Measurements from ENCODE around the gene LRP5. TPM values are rescaled to one million over a fixed set of nuclear protein-coding genes. Genes with fewer than 3 reads are reported as not detected.

LRP5 gene
- total RNA-seq, 2 experiments from 2014 or later, result 22.3 to 23.3 TPM

GRCh38 chr11:68414496-68415221 lies 102.3 kb downstream of the LRP5 start:
- Mint-ChIP-seq H3K4me3 (no peak overlapping the region), H3K9me3 (no peaks in the 10 kb centered on the region), H3K27ac (no peak overlapping the region), H3K36me3 (peaks cover 15% of the 10 kb centered on the region), H3K27me3 (no peaks in the 10 kb centered on the region), H3K4me1 (no peaks in the 10 kb centered on the region)
- POLR2A ChIA-PET, result no interaction called here
- DNase-seq (no peak), ATAC-seq (ENCODE audit: low read depth) (no peak)

- Mint-ChIP-seq H3K4me1 (peaks cover 2% of the 10 kb centered on the region), H3K27ac (no peak overlapping the region), H3K36me3 (peaks cover 25% of the 10 kb centered on the region), H3K4me3 (no peak overlapping the region), H3K27me3 (no peaks in the 10 kb centered on the region), H3K9me3 (peaks cover 2% of the 10 kb centered on the region)
- POLR2A ChIA-PET, result interaction anchor here (0.6 kb wide), 1 partner anchor 116 kb away, joined by 3 read pairs; no protein-coding TSS in a partner anchor
- ATAC-seq (ENCODE audit: low read depth) (no peak), DNase-seq (no peak)
Measured at GRCh38 chr11:68416070-68416578, 103.7 kb downstream of the LRP5 start.

GRCh38 chr11:68418648-68419047 lies 106.3 kb downstream of the LRP5 start:
- Mint-ChIP-seq H3K27ac (no peak overlapping the region), H3K4me1 (peaks cover 2% of the 10 kb centered on the region)
- POLR2A ChIA-PET, result no interaction called here

GRCh38 chr11:68420171-68420570 lies 107.8 kb downstream of the LRP5 start:
- ATAC-seq (ENCODE audit: low read depth) (no peak), DNase-seq (no peak)
- H3K36me3 Mint-ChIP-seq, result peaks cover 25% of the 10 kb centered on the region
- no peak overlapping the region for H3K4me3 Mint-ChIP-seq
- H3K9me3 Mint-ChIP-seq, result peaks cover 2% of the 10 kb centered on the region
- no peaks in the 10 kb centered on the region for H3K27me3 Mint-ChIP-seq
- no peak overlapping the region for H3K27ac Mint-ChIP-seq
- peaks cover 2% of the 10 kb centered on the region for H3K4me1 Mint-ChIP-seq
- POLR2A ChIA-PET, result no interaction called here

More at GRCh38 chr11:68418648-68419047, 106.3 kb downstream of the LRP5 start:
- Mint-ChIP-seq H3K27me3 (no peaks in the 10 kb centered on the region), H3K4me3 (no peak overlapping the region), H3K9me3 (peaks cover 2% of the 10 kb centered on the region), H3K36me3 (peaks cover 25% of the 10 kb centered on the region)
- no peak for DNase-seq
- ATAC-seq (ENCODE audit: low read depth), result no peak

DNA sequence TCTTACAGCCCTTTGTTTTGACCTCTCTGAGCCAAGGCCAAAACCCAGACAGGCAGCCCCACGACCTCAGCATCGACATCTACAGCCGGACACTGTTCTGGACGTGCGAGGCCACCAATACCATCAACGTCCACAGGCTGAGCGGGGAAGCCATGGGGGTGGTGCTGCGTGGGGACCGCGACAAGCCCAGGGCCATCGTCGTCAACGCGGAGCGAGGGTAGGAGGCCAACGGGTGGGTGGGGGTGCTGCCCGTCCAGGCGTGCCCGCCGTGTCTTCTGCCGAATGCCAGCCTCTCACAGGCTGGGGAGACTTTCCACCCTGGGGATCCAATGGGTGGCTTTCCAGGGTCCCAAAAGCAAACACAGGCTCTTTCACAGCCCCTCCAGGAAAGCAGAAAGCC lies 111.1 kb downstream of the LRP5 start:
- no peak for DNase-seq
- Mint-ChIP-seq H3K36me3 (peaks cover 27% of the 10 kb centered on the region), H3K27ac (no peak overlapping the region), H3K4me1 (peaks cover 2% of the 10 kb centered on the region), H3K9me3 (peaks cover 3% of the 10 kb centered on the region), H3K4me3 (no peak overlapping the region), H3K27me3 (no peaks in the 10 kb centered on the region)
- no peak for ATAC-seq (ENCODE audit: low read depth)
- POLR2A ChIA-PET, result no interaction called here

GRCh38 chr11:68424101-68424632 lies 111.8 kb downstream of the LRP5 start:
- Mint-ChIP-seq H3K27me3 (no peaks in the 10 kb centered on the region), H3K4me3 (no peak overlapping the region), H3K4me1 (peaks cover 2% of the 10 kb centered on the region), H3K36me3 (peaks cover 27% of the 10 kb centered on the region), H3K27ac (no peak overlapping the region), H3K9me3 (peaks cover 5% of the 10 kb centered on the region)
- ATAC-seq (ENCODE audit: low read depth), result no peak
- DNase-seq, result no peak
- POLR2A ChIA-PET, result no interaction called here

GRCh38 chr11:68424981-68425865 lies 112.8 kb downstream of the LRP5 start:
- DNase-seq (no peak), ATAC-seq (ENCODE audit: low read depth) (no peak)
- H3K4me1 Mint-ChIP-seq, result peaks cover 2% of the 10 kb centered on the region
- POLR2A ChIA-PET, result interaction anchor here (0.6 kb wide), 1 partner anchor 223 kb away, joined by 5 read pairs; no protein-coding TSS in a partner anchor
- no peak overlapping the region for H3K4me3 Mint-ChIP-seq
- no peak overlapping the region for H3K27ac Mint-ChIP-seq
- H3K9me3 Mint-ChIP-seq, result peaks cover 10% of the 10 kb centered on the region
- H3K36me3 Mint-ChIP-seq, result peaks cover 31% of the 10 kb centered on the region
- H3K27me3 Mint-ChIP-seq, result no peaks in the 10 kb centered on the region

- POLR2A ChIA-PET, result interaction anchor here (0.6 kb wide), 1 partner anchor 224 kb away, joined by 5 read pairs; no protein-coding TSS in a partner anchor
- H3K9me3 Mint-ChIP-seq, result peaks cover 10% of the 10 kb centered on the region
Measured at GRCh38 chr11:68425866-68426380, 113.5 kb downstream of the LRP5 start.

DNA sequence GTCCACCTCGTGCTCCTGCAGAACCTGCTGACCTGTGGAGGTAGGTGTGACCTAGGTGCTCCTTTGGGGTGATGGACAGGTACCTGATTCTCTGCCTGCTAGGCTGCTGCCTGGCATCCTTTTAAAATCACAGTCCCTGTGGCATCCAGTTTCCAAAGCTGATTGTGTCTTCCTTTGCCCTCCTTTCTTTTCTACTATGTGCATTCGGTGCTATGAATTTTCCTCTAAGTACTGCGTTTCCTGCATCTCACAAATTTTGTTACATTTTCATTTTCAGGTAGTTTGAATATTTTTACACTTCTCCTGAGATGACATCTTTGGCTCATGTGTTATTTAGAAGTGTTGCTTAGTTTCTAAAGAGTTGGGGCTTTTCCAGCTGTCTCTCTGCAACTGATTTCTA lies 117.3 kb downstream of the LRP5 start:
- Mint-ChIP-seq H3K4me1 (no peaks in the 10 kb centered on the region), H3K27ac (no peak overlapping the region), H3K4me3 (no peak overlapping the region), H3K9me3 (peaks cover 10% of the 10 kb centered on the region), H3K27me3 (no peaks in the 10 kb centered on the region), H3K36me3 (peaks cover 35% of the 10 kb centered on the region)
- POLR2A ChIA-PET, result no interaction called here
- no peak for DNase-seq
- ATAC-seq (ENCODE audit: low read depth), result no peak

More at GRCh38 chr11:68425866-68426380, 113.5 kb downstream of the LRP5 start:
- Mint-ChIP-seq H3K27me3 (no peaks in the 10 kb centered on the region), H3K36me3 (peaks cover 33% of the 10 kb centered on the region), H3K4me3 (no peak overlapping the region), H3K4me1 (no peaks in the 10 kb centered on the region), H3K27ac (no peak overlapping the region)
- ATAC-seq (ENCODE audit: low read depth) (no peak), DNase-seq (no peak)

GRCh38 chr11:68430384-68430783 lies 118.0 kb downstream of the LRP5 start:
- no peaks in the 10 kb centered on the region for H3K4me1 Mint-ChIP-seq
- no peak for DNase-seq
- no peaks in the 10 kb centered on the region for H3K27me3 Mint-ChIP-seq
- POLR2A ChIA-PET, result no interaction called here
- H3K27ac Mint-ChIP-seq, result no peak overlapping the region
- H3K9me3 Mint-ChIP-seq, result peaks cover 10% of the 10 kb centered on the region
- ATAC-seq (ENCODE audit: low read depth), result no peak
- H3K4me3 Mint-ChIP-seq, result no peak overlapping the region
- peaks cover 35% of the 10 kb centered on the region for H3K36me3 Mint-ChIP-seq

GRCh38 chr11:68430801-68431200 lies 118.4 kb downstream of the LRP5 start:
- ATAC-seq (ENCODE audit: low read depth) (no peak), DNase-seq (no peak)
- Mint-ChIP-seq H3K27ac (no peak overlapping the region), H3K4me3 (no peak overlapping the region), H3K9me3 (peaks cover 10% of the 10 kb centered on the region), H3K27me3 (no peaks in the 10 kb centered on the region), H3K4me1 (no peaks in the 10 kb centered on the region), H3K36me3 (peaks cover 35% of the 10 kb centered on the region)
- POLR2A ChIA-PET, result no interaction called here

DNA sequence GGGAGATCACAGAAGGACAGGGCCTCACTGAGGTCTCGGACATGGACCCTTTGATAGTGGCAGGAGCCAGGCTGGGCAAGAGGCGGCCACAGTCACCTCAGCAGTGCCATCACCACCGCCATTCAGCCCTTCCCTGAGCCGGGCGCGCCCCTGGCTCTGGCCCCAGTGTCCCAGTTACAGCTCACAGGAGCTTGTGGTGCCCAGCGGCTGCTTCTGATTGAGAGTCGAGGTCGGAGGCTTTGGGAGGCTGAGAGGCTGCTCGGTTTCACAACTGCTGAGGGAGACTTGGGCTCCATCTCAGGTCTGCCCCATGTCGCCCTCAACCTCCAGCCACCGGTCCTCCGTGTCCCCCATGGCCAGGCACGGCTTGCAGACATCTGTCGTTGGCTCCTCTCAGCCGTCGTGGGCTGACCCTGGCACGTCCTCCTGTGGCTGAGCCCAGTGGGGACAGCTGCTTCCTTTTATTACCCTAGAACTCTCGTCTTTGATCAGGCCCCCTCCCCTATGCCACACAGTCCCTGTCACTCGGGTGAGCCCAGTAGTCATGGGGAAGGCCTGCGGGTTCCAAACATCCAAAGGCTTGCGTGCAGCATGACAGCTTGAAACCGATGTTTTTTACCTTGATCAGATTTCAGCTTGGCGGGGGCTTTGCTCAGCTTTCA lies 119.7 kb downstream of the LRP5 start:
- Mint-ChIP-seq H3K36me3 (peaks cover 31% of the 10 kb centered on the region), H3K9me3 (peaks cover 10% of the 10 kb centered on the region), H3K4me1 (peaks cover under 1% of the 10 kb centered on the region), H3K4me3 (no peak overlapping the region), H3K27me3 (no peaks in the 10 kb centered on the region), H3K27ac (no peak overlapping the region)
- ATAC-seq (ENCODE audit: low read depth) (no peak), DNase-seq (no peak)
- POLR2A ChIA-PET, result no interaction called here

GRCh38 chr11:68432874-68433273 lies 120.5 kb downstream of the LRP5 start:
- POLR2A ChIA-PET, result no interaction called here
- Mint-ChIP-seq H3K4me1 (peaks cover 5% of the 10 kb centered on the region), H3K9me3 (peaks cover 10% of the 10 kb centered on the region), H3K4me3 (no peak overlapping the region), H3K27me3 (no peaks in the 10 kb centered on the region), H3K36me3 (peaks cover 27% of the 10 kb centered on the region), H3K27ac (no peak overlapping the region)
- ATAC-seq (ENCODE audit: low read depth) (no peak), DNase-seq (no peak)
